Gastroesophageal sphincter (tissue), 3 donors: ENCODE measurements around the gene DNAI1.

ENCODE experiments used
- POLR2AphosphoS5 ChIP-seq: sonication (generic); formaldehyde crosslinking; IDR thresholded peaks from one replicate; pipeline ENCODE4 v1.6.1; 2017; ENCODE audit warnings: antibody characterized with exemption
- TF ChIP-seq, protein P1 (sequence below), 4 experiments: fragments of 200-600 bp in 2 of 4; fragments of 450-650 bp in 2 of 4; sonication (generic) in 1 of 4; IDR thresholded peaks; one replicate each; pipeline ENCODE4 v1.5.1; 2017 to 2019; ENCODE audit warnings: antibody characterized with exemption in 4 of 4, mild to moderate bottlenecking in 2 of 4, moderate library complexity in 2 of 4

GRCh38 chr9:34524349-34524748, 65.7 kb downstream of the DNAI1 start:
- no peak for TF ChIP-seq POLR2AphosphoS5
- TF ChIP-seq, protein P1, sequence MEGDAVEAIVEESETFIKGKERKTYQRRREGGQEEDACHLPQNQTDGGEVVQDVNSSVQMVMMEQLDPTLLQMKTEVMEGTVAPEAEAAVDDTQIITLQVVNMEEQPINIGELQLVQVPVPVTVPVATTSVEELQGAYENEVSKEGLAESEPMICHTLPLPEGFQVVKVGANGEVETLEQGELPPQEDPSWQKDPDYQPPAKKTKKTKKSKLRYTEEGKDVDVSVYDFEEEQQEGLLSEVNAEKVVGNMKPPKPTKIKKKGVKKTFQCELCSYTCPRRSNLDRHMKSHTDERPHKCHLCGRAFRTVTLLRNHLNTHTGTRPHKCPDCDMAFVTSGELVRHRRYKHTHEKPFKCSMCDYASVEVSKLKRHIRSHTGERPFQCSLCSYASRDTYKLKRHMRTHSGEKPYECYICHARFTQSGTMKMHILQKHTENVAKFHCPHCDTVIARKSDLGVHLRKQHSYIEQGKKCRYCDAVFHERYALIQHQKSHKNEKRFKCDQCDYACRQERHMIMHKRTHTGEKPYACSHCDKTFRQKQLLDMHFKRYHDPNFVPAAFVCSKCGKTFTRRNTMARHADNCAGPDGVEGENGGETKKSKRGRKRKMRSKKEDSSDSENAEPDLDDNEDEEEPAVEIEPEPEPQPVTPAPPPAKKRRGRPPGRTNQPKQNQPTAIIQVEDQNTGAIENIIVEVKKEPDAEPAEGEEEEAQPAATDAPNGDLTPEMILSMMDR (IDR thresholded peaks at IDR 0.05), result no peak
